PC-3 (cell line): ENCODE measurements around the gene PRM2. TPM values are rescaled to one million over a fixed set of nuclear protein-coding genes. Genes with fewer than 3 reads are reported as not detected.

Experiments used
- ATAC-seq: fragments of 200-7000 bp; cut with Tn5 transposase; 2 replicates; pipeline ENCODE4 v1.9.1; 2020; ENCODE audit warnings: mild to moderate bottlenecking, moderate library complexity
- BruUV-seq: library from RNA; stranded (reverse); fragments of 400-500 nt; replicated peaks from 2 replicates; lab custom pipeline; 2021; lab: Mats Ljungman, UMichigan
- CTCF ChIA-PET: fragments of 300-600 bp; sonication (Branson Sonifier 250); formaldehyde crosslinking; loops from one replicate; lab custom pipeline; 2022; ENCODE audit warnings: antibody characterized with exemption; lab: Charles Lee
- POLR2A ChIA-PET: fragments of 300-600 bp; sonication (Branson Sonifier 250); formaldehyde crosslinking; loops from one replicate; lab custom pipeline; 2022; ENCODE audit warnings: antibody characterized with exemption; ENCODE audit not compliant: unreplicated experiment; lab: Charles Lee
- DNase-seq: peaks from one replicate; pipeline ENCODE4 v3.0.0-alpha.2; 2015
- H2AFZ ChIP-seq: fragments of 300-600 bp; sonication (generic); 2 replicates; pipeline ENCODE4 v1.6.0; 2016; ENCODE audit warnings: antibody characterized with exemption, low read length
- H3F3A ChIP-seq: fragments of 300-600 bp; sonication (generic); one replicate; pipeline ENCODE4 v1.6.0; 2017; ENCODE audit warnings: antibody characterized with exemption, low read length, control low read depth, mild to moderate bottlenecking; ENCODE audit not compliant: unreplicated experiment
- H3K27ac ChIP-seq: fragments of 300-600 bp; sonication (generic); 2 replicates; pipeline ENCODE4 v1.5.1; 2016; ENCODE audit warnings: mild to moderate bottlenecking, low read length
- H3K27me3 ChIP-seq: fragments of 300-600 bp; sonication (generic); 2 replicates; pipeline ENCODE4 v1.6.1; 2016; ENCODE audit warnings: low read length, mixed read lengths
- H3K36me3 ChIP-seq: fragments of 300-600 bp; sonication (generic); 2 replicates; pipeline ENCODE4 v1.6.1; 2016; ENCODE audit warnings: low read depth, mixed run types, low read length, mixed read lengths
- H3K4me1 ChIP-seq: fragments of 300-600 bp; sonication (generic); 2 replicates; pipeline ENCODE4 v1.5.1; 2016; ENCODE audit warnings: low read length; ENCODE audit not compliant: insufficient read depth
- H3K4me2 ChIP-seq: fragments of 300-600 bp; sonication (generic); 2 replicates; pipeline ENCODE4 v1.6.0; 2016; ENCODE audit warnings: low read length
- H3K4me3 ChIP-seq: fragments of 300-600 bp; sonication (generic); 2 replicates; pipeline ENCODE4 v1.5.1; 2016; ENCODE audit warnings: mild to moderate bottlenecking, low read length, mixed read lengths
- H3K79me2 ChIP-seq: fragments of 300-600 bp; sonication (generic); 2 replicates; pipeline ENCODE4 v1.6.1; 2017; ENCODE audit warnings: low read length, mixed read lengths
- H3K9ac ChIP-seq: fragments of 300-600 bp; sonication (generic); 2 replicates; pipeline ENCODE4 v1.6.0; 2016; ENCODE audit warnings: mild to moderate bottlenecking, low read length
- H3K9me2 ChIP-seq: fragments of 300-600 bp; sonication (generic); replicated peaks from 2 replicates; pipeline ENCODE4 v1.6.1; 2016; ENCODE audit warnings: mixed run types, low read length, mixed read lengths
- H3K9me3 ChIP-seq: fragments of 300-600 bp; sonication (generic); 2 replicates; pipeline ENCODE4 v1.6.1; 2016; ENCODE audit warnings: low read length, mixed read lengths
- H4K20me1 ChIP-seq: fragments of 300-600 bp; sonication (generic); 2 replicates; pipeline ENCODE4 v1.6.1; 2016; ENCODE audit warnings: low read length, mixed read lengths
- EZH2 ChIP-seq: fragments of 300-600 bp; sonication (generic); IDR thresholded peaks from one replicate; pipeline ENCODE4 v1.6.1; 2017; ENCODE audit warnings: antibody characterized with exemption, mild to moderate bottlenecking, low read length; ENCODE audit not compliant: unreplicated experiment
- EZH2phosphoT487 ChIP-seq: fragments of 300-600 bp; sonication (generic); IDR thresholded peaks from 2 replicates; pipeline ENCODE4 v1.6.1; 2018; ENCODE audit warnings: mild to moderate bottlenecking, antibody characterized with exemption, low read length, borderline replicate concordance
- intact Hi-C: fragments of 100-400 bp; cut with micrococcal nuclease; formaldehyde crosslinking; loops from 2 replicates; pipeline ENCODE4 v1.9.0; 2023
- total RNA-seq: library from RNA; depleted of rRNA; stranded (reverse); fragments of >200 nt; gene quantifications from 2 replicates; pipeline ENCODE4 v1.2.3, GENCODE V29; 2014
- TF ChIP-seq, protein P1 (sequence below): fragments of 300-600 bp; sonication (generic); conservative IDR thresholded peaks from 2 replicates; pipeline ENCODE4 v1.5.1; 2017; ENCODE audit warnings: antibody characterized with exemption, low read depth, mild to moderate bottlenecking, low read length

PRM2 gene
- total RNA-seq, 1 experiment from 2014 or later, result not detected

GRCh38 chr16:11264155-11264832 is 12.0 kb downstream of the PRM2 start:
- no TSS peak for BruUV-seq
- POLR2A ChIA-PET, result no interaction called here

DNA sequence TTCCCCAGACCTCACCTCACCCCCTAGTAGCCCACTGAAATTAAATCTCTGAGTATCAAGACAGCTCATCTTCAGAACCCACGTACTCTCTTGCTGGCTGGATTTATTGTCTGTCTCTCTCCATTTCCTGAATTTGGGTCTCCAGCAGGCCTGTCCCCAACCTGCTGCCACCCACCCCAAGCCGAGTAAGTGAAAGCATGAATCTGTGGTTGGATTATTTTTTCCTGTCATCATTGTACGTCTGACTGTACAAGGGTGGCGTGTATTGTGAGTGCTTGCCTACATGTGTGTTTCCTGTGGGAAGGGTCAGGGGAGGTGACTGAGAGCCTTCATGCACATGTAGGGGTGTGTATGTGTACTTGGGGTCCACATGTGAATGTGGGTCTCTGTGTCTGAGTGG is 12.5 kb downstream of the PRM2 start:
- Histone ChIP-seq H3K27ac (no peak overlapping the region), H2AFZ (no peak overlapping the region), H3K9me2 (no peaks in the 10 kb centered on the region), H3K36me3 (no peaks in the 10 kb centered on the region), H3K79me2 (no peaks in the 10 kb centered on the region), H3K9ac (no peak overlapping the region), H3K4me2 (no peak overlapping the region), H3K4me3 (no peak overlapping the region), H3F3A (no peaks in the 10 kb centered on the region), H3K4me1 (no peaks in the 10 kb centered on the region), H3K27me3 (no peaks in the 10 kb centered on the region), H3K9me3 (no peaks in the 10 kb centered on the region), H4K20me1 (no peaks in the 10 kb centered on the region)
- BruUV-seq, result no TSS peak
- no peak for DNase-seq
- CTCF ChIA-PET, result no interaction called here
- POLR2A ChIA-PET, result no interaction called here
- intact Hi-C loops, result no loop called here
- TF ChIP-seq EZH2, result no peak
- TF ChIP-seq EZH2phosphoT487, result no peak
- TF ChIP-seq, protein P1, sequence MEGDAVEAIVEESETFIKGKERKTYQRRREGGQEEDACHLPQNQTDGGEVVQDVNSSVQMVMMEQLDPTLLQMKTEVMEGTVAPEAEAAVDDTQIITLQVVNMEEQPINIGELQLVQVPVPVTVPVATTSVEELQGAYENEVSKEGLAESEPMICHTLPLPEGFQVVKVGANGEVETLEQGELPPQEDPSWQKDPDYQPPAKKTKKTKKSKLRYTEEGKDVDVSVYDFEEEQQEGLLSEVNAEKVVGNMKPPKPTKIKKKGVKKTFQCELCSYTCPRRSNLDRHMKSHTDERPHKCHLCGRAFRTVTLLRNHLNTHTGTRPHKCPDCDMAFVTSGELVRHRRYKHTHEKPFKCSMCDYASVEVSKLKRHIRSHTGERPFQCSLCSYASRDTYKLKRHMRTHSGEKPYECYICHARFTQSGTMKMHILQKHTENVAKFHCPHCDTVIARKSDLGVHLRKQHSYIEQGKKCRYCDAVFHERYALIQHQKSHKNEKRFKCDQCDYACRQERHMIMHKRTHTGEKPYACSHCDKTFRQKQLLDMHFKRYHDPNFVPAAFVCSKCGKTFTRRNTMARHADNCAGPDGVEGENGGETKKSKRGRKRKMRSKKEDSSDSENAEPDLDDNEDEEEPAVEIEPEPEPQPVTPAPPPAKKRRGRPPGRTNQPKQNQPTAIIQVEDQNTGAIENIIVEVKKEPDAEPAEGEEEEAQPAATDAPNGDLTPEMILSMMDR, result no peak
- ATAC-seq, result no peak

More at GRCh38 chr16:11264155-11264832, 12.0 kb downstream of the PRM2 start:
- intact Hi-C loops, result no loop called here
- Histone ChIP-seq H3K9me2 (no peaks in the 10 kb centered on the region), H3K27me3 (no peaks in the 10 kb centered on the region), H3K9me3 (no peaks in the 10 kb centered on the region), H4K20me1 (no peaks in the 10 kb centered on the region), H2AFZ (no peak overlapping the region), H3K4me1 (no peaks in the 10 kb centered on the region), H3K4me3 (no peak overlapping the region), H3K79me2 (no peaks in the 10 kb centered on the region), H3K4me2 (no peak overlapping the region), H3F3A (no peaks in the 10 kb centered on the region), H3K36me3 (no peaks in the 10 kb centered on the region), H3K9ac (no peak overlapping the region), H3K27ac (no peak overlapping the region)
- TF ChIP-seq, protein P1, result no peak
- no peak for TF ChIP-seq EZH2phosphoT487
- no peak for TF ChIP-seq EZH2
- ATAC-seq (no peak), DNase-seq (no peak)
- CTCF ChIA-PET, result no interaction called here

DNA sequence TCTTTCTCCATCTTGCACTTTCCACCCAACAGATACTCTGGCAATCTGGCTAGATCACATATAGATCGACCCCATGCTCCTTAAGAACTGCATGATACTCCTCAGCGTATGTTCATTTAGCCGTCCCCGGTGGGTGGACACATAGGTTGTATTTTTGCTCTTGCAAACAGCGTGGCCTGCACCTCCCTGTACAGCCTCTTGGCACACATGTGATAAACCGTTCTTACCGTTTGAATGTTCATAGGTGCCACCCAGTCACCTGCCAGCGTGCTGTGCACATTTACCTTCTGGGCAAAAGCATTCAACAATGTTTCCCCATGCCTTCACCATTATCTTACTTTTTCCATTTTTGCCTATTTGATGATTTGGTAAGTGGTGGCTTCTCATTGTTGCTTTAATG is 13.4 kb downstream of the PRM2 start:
- TF ChIP-seq, protein P1, result no peak
- no peak for TF ChIP-seq EZH2phosphoT487
- no peak for TF ChIP-seq EZH2
- no peak overlapping the region for H3K4me3 ChIP-seq
- no peaks in the 10 kb centered on the region for H3K4me1 ChIP-seq
- no peaks in the 10 kb centered on the region for H3K9me2 ChIP-seq
- H3F3A ChIP-seq, result no peaks in the 10 kb centered on the region
- no peak for ATAC-seq
- H3K4me2 ChIP-seq, result no peak overlapping the region
- intact Hi-C loops, result no loop called here
- H3K27me3 ChIP-seq, result no peaks in the 10 kb centered on the region
- no peaks in the 10 kb centered on the region for H3K79me2 ChIP-seq
- H4K20me1 ChIP-seq, result no peaks in the 10 kb centered on the region
- no peak for DNase-seq
- POLR2A ChIA-PET, result no interaction called here
- H3K36me3 ChIP-seq, result no peaks in the 10 kb centered on the region
- no peaks in the 10 kb centered on the region for H3K9me3 ChIP-seq
- H2AFZ ChIP-seq, result no peak overlapping the region
- BruUV-seq, result no TSS peak
- no peak overlapping the region for H3K9ac ChIP-seq
- no peak overlapping the region for H3K27ac ChIP-seq
- CTCF ChIA-PET, result no interaction called here
